OCI-LY1 (cell line): ENCODE results near the gene POLA2.

Source experiments
- CTCF ChIP-seq: fragments of 200-600 bp; sonication (generic), shearing (Covaris generic); IDR thresholded peaks from 2 replicates; pipeline ENCODE4 v1.5.1; 2017; ENCODE audit warnings: mild to moderate bottlenecking, antibody characterized with exemption, low read length, moderate library complexity, mixed read lengths
- EZH2 ChIP-seq: fragments of 200-600 bp; sonication (generic), shearing (Covaris generic); IDR thresholded peaks from 2 replicates; pipeline ENCODE4 v1.8.0; 2017; ENCODE audit warnings: borderline replicate concordance, mixed run types, mild to moderate bottlenecking, antibody characterized with exemption, low read length, moderate library complexity, mixed read lengths

- TF ChIP-seq EZH2 = no peak
- no peak for TF ChIP-seq CTCF
These were observed 60.2 kb downstream of the POLA2 start for GRCh38 chr11:65321828-65322485.
